Upper lobe of left lung (tissue), 6 donors: Measurements from ENCODE around the gene SDK1. TPM values are rescaled to one million over a fixed set of nuclear protein-coding genes. Genes with fewer than 3 reads are reported as not detected.

Source experiments
- ATAC-seq, 2 donors: fragments of 200-7000 bp; cut with Tn5 transposase; one replicate each; pipeline ENCODE4 v1.9.1; 2022; ENCODE audit warnings: mild to moderate bottlenecking in 2 of 2, moderate library complexity in 2 of 2; ENCODE audit not compliant: low FRiP score in 2 of 2
- DNase-seq, 2 donors: peaks; one replicate each; pipeline ENCODE4 v3.0.0-alpha.2; 2019 to 2020
- H3K27ac ChIP-seq, 4 donors: fragments of 200-600 bp; sonication (generic); one replicate each; pipeline ENCODE4 v1.5.1; 2016 to 2019
- H3K27me3 ChIP-seq, 4 donors: fragments of 200-600 bp; sonication (generic); one replicate each; pipeline ENCODE4 v1.5.1; 2017 to 2019
- H3K36me3 ChIP-seq, 4 donors: fragments of 200-600 bp; sonication (generic); one replicate each; pipeline ENCODE4 v1.5.1; 2016 to 2019
- H3K4me1 ChIP-seq, 4 donors: fragments of 200-600 bp; sonication (generic); one replicate each; pipeline ENCODE4 v1.5.1; 2018 to 2019
- H3K4me3 ChIP-seq, 4 donors: fragments of 200-600 bp; sonication (generic); one replicate each; pipeline ENCODE4 v1.5.1; 2017 to 2019; ENCODE audit warnings: mild to moderate bottlenecking in 2 of 4, moderate library complexity in 1 of 4
- H3K9me3 ChIP-seq, 4 donors: fragments of 200-600 bp; sonication (generic); one replicate each; pipeline ENCODE4 v1.5.1; 2018 to 2019
- EP300 ChIP-seq, 4 donors: sonication (generic); formaldehyde crosslinking; IDR thresholded peaks; one replicate each; pipeline ENCODE4 v1.5.1; 2017; ENCODE audit warnings: antibody characterized with exemption in 4 of 4, control low read depth in 2 of 4
- POLR2A ChIP-seq, 4 donors: fragments of 450-650 bp; IDR thresholded peaks; one replicate each; pipeline ENCODE4 v1.5.1; 2016 to 2017; ENCODE audit warnings: antibody characterized with exemption in 4 of 4, mild to moderate bottlenecking in 2 of 4
- POLR2AphosphoS5 ChIP-seq, 2 donors: sonication (generic); formaldehyde crosslinking; IDR thresholded peaks; one replicate each; pipeline ENCODE4 v1.5.1; 2017; ENCODE audit warnings: antibody characterized with exemption in 2 of 2
- WGBS, 2 donors: methylation state at CpG; one replicate each; pipeline ENCODE4 v1.1.5; 2017 to 2018; 5-methylcytosine and 5-hydroxymethylcytosine counted together
- total RNA-seq, 6 donors: library from RNA; depleted of rRNA in 4 of 6; stranded (reverse); fragments of >200 nt in 4 of 6; gene quantifications; one replicate each; pipeline versions ENCODE4 v1.1.0 to v1.2.1, GENCODE V29; 2016 to 2021
- TF ChIP-seq, protein P1 (sequence below), 6 experiments: fragments of 450-650 bp in 4 of 6; fragments of 200-600 bp in 2 of 6; sonication (generic) in 2 of 6; IDR thresholded peaks; one replicate each; pipeline ENCODE4 v1.5.1; 2016 to 2019; ENCODE audit warnings: antibody characterized with exemption in 6 of 6
- donor health status: DM: no; HTN: no; CAD: no; lungs with moderate emphysema.
- donor health status: DM: no; HTN: yes; CAD: no; lungs with severe emphysema.

The SDK1 gene
- total RNA-seq, 6 donors from 2014 or later = 9.3 to 90.1 (median 11.8) TPM

DNA sequence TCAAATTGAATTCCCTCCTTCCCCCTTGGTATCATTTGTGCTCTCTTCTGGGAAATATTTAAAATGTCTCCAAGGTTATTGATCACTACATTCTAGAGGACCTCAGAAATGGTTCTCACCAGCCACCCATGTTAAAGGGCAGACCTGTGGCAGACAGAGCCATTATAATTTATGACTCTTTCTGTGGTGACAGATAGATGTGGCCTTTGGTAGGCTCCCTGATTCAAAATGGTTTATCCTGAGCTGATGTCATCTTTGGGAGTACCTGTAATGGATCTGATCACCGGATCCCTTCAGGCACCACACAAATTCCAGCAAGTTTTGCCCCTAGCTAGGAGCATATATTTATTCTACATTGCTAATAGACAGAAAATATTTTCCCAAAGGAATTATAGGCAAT lies 267.5 kb downstream of the SDK1 start:
- Histone ChIP-seq H3K4me3 (no peak overlapping the region), H3K4me1 (no peaks in the 10 kb centered on the region), H3K27ac (no peak overlapping the region), H3K36me3 (no peaks in the 10 kb centered on the region), H3K9me3 (no peaks in the 10 kb centered on the region), H3K27me3 (no peaks in the 10 kb centered on the region)
- ATAC-seq (no peak), DNase-seq (no peak)
- TF ChIP-seq, protein P1, sequence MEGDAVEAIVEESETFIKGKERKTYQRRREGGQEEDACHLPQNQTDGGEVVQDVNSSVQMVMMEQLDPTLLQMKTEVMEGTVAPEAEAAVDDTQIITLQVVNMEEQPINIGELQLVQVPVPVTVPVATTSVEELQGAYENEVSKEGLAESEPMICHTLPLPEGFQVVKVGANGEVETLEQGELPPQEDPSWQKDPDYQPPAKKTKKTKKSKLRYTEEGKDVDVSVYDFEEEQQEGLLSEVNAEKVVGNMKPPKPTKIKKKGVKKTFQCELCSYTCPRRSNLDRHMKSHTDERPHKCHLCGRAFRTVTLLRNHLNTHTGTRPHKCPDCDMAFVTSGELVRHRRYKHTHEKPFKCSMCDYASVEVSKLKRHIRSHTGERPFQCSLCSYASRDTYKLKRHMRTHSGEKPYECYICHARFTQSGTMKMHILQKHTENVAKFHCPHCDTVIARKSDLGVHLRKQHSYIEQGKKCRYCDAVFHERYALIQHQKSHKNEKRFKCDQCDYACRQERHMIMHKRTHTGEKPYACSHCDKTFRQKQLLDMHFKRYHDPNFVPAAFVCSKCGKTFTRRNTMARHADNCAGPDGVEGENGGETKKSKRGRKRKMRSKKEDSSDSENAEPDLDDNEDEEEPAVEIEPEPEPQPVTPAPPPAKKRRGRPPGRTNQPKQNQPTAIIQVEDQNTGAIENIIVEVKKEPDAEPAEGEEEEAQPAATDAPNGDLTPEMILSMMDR (IDR thresholded peaks at IDR 0.05) = no peak
- TF ChIP-seq POLR2A (IDR thresholded peaks at IDR 0.05) (no peak), POLR2AphosphoS5 (IDR thresholded peaks at IDR 0.05) (no peak), EP300 (IDR thresholded peaks at IDR 0.05) (no peak)
- 91 to 100% methylated on average over 1 of the region's 1 CpG for WGBS, 2 donors

DNA sequence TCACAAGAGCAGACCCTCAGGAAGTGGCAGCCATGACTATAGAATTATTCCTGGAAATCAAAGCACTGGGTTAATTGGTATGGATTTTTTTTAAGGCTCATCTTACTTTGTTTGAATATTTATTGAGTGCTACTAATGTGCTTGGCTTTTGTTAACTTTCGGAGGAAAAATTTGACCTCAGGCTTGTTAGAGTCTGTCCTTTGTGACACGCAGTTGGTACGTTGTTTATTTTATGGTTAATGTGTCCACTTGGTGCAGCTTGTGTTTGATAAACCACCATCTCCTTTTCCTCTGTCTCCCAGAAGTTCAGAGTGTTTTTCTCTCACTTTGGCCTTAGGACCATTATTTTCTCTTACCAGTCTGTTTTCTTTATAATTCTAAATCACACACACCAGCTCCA lies 268.6 kb downstream of the SDK1 start:
- WGBS, 2 donors = 82 to 87% methylated on average over 3 of the region's 3 CpGs
- H3K4me3 ChIP-seq = no peak overlapping the region
- ATAC-seq = no peak
- TF ChIP-seq POLR2A (IDR thresholded peaks at IDR 0.05) = no peak
- TF ChIP-seq POLR2AphosphoS5 (IDR thresholded peaks at IDR 0.05) = no peak
- TF ChIP-seq, protein P1 (IDR thresholded peaks at IDR 0.05) = no peak
- no peak for TF ChIP-seq EP300 (IDR thresholded peaks at IDR 0.05)
- no peak for DNase-seq
- H3K36me3 ChIP-seq = no peaks in the 10 kb centered on the region
- no peak overlapping the region for H3K27ac ChIP-seq
- H3K9me3 ChIP-seq = no peaks in the 10 kb centered on the region
- no peaks in the 10 kb centered on the region for H3K4me1 ChIP-seq
- H3K27me3 ChIP-seq = no peaks in the 10 kb centered on the region

DNA sequence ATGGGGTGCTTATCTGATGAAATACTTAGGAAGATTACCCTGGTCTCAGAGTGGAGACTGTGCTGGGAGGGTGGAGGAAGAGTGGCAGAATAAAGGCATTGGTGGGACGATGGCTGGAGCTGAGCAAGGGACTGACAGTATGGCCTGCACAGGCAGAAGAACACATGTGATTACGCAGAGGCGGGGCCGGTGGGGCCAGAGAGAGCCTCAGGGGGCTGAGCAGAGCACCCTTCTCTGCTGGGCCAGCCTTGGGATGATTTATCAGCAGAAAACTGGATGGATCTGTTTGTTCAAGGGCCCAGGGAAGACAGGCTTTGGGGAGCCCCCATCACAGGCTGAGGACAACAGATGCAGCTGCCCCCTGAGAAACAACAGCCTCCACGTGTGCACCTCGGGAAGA lies 272.1 kb downstream of the SDK1 start:
- H3K36me3 ChIP-seq = no peaks in the 10 kb centered on the region
- TF ChIP-seq EP300 (IDR thresholded peaks at IDR 0.05) (no peak), POLR2A (IDR thresholded peaks at IDR 0.05) (no peak), POLR2AphosphoS5 (IDR thresholded peaks at IDR 0.05) (no peak)
- TF ChIP-seq, protein P1 (IDR thresholded peaks at IDR 0.05) = no peak
- no peak overlapping the region for H3K27ac ChIP-seq
- 79 to 88% methylated on average over 4 to 6 of the region's 6 CpGs for WGBS, 2 donors
- DNase-seq = peak in 1 of 2 donors; percentile 60
- no peak for ATAC-seq
- H3K4me3 ChIP-seq = no peak overlapping the region
- H3K9me3 ChIP-seq = peaks cover 0 to 5% (median 0%) of the 10 kb centered on the region in 4 donors
- H3K4me1 ChIP-seq = no peaks in the 10 kb centered on the region
- H3K27me3 ChIP-seq = no peaks in the 10 kb centered on the region

DNA sequence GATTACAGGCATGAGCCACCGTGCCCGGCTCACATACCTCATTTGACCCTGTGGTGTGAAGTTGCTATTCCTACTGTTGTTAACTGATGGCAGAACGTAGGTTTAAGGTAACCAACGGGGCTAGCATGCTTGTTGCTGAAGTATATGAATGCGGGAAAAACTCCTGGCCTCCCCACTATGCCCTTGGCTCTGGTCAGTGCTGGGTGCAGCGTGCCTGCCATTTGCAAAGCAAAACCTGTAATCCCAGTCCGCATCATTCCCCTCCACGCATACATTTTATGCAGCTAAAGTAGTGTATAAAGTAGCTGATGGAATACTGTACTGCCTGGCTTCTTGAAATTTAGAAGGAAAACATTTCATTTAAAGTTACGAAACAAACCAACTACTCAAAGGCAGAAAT lies 273.3 kb downstream of the SDK1 start:
- Histone ChIP-seq H3K27me3 (no peaks in the 10 kb centered on the region), H3K27ac (no peak overlapping the region), H3K36me3 (no peaks in the 10 kb centered on the region), H3K4me1 (no peaks in the 10 kb centered on the region), H3K4me3 (no peak overlapping the region), H3K9me3 (peaks cover 0 to 10% (median 2%) of the 10 kb centered on the region in 4 donors)
- WGBS, 2 donors = 81 to 94% methylated on average over 6 to 9 of the region's 9 CpGs
- ATAC-seq = no peak
- TF ChIP-seq, protein P1 (IDR thresholded peaks at IDR 0.05) = no peak
- TF ChIP-seq POLR2A (IDR thresholded peaks at IDR 0.05) (no peak), EP300 (IDR thresholded peaks at IDR 0.05) (no peak), POLR2AphosphoS5 (IDR thresholded peaks at IDR 0.05) (no peak)
- DNase-seq = no peak

DNA sequence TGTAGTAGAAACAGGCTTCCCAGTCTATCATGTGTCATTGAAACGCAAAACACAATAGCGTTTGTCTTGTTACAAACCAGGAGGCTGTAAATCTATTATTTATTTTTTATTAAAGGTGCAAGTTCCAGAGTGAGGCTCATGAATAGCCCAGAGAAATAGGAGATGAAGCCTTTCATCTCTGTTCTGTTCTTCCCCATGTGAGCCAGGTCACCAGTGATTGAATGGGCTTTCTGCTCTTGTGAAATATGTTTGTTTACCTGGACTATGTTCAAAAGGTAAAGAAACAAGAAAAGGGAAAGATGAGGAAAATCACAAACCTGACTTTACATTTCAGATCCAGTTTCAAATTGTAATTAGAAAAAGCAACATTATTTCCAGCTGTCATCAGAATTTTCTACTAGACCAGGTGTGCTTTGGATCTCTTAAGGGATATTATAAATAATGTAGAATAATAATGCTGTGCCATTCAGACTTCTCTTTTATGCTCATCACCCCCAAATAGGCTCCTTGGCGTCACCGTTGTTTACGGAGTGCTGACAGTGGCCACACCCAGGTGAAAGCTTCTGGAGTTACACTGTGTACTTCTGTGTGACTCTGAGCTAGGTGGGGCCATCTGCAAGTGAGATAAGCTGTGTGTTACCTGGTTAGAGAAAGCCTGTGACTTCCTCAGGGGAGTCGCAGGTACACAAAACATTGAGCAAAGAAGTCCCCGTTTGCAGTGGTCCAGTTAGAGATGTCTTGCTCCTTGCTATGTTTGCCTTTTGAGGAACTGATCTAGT lies 274.9 kb downstream of the SDK1 start:
- WGBS, 2 donors = 83 to 96% methylated on average over 5 to 7 of the region's 7 CpGs
- no peak overlapping the region for H3K27ac ChIP-seq

More for the DNA sequence above, 274.9 kb downstream of the SDK1 start:
- ATAC-seq = no peak
- no peaks in the 10 kb centered on the region for H3K36me3 ChIP-seq
- no peak for TF ChIP-seq EP300 (IDR thresholded peaks at IDR 0.05)
- no peak for TF ChIP-seq POLR2AphosphoS5 (IDR thresholded peaks at IDR 0.05)
- TF ChIP-seq, protein P1 (IDR thresholded peaks at IDR 0.05) = no peak
- TF ChIP-seq POLR2A (IDR thresholded peaks at IDR 0.05) = no peak
- H3K4me1 ChIP-seq = no peaks in the 10 kb centered on the region
- DNase-seq = no peak
- H3K27me3 ChIP-seq = no peaks in the 10 kb centered on the region
- no peak overlapping the region for H3K4me3 ChIP-seq
- peaks cover 0 to 10% (median 2%) of the 10 kb centered on the region in 4 donors for H3K9me3 ChIP-seq
